Cortex of kidney (tissue), 1 donor: ENCODE data around the gene IL9.

ENCODE experiments used
- DNase-seq: peaks from one replicate; lab custom pipeline; 2025; lab: John Stamatoyannopoulos, UW

IL9 gene

GRCh38 chr5:135891268-135891667, 4.4 kb downstream of the IL9 start:
- no peak for DNase-seq

DNA sequence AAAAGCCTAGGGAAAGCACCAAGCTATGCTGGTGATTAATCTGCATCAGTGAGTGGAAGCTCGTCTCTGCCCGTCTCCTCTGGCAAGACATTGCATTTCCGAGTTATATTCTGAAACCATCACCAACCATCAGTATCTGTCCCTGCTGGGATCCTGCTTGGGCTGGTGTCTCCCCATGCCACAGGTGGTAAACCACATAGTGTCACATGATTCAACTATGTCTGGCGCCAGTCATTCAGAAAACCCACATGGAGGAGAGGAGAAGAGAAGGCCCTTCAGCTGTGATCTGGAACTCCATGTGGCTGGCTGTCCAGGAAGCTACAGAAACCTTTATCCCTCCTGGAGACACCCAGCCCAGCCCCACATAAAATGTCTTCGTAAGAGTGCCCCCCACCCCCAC, 4.8 kb downstream of the IL9 start:
- no peak for DNase-seq

GRCh38 chr5:135890296-135890695, 5.3 kb downstream of the IL9 start:
- DNase-seq: no peak

- DNase-seq: no peak
These were observed 7.6 kb downstream of the IL9 start for GRCh38 chr5:135887881-135888614.

DNA sequence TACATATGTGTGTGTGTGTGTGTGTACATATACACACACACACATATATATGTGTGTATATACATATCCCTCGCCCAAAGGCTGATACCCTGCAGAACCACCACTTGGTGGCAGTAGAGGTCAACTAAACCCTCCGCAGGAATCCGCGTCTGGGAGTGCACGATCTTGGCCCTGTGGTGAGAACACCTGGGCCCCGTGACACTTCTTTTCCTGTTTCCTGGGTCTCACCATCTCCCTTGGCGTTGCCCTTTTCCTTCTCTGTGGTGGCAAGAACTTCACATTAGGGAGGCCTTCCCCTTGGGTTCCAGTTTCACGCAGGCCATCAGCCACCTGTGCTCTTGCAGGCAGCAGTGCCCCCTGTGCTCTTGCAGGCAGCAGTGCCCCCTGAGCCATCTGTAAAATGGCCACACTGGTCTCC, 8.2 kb downstream of the IL9 start:
- no peak for DNase-seq

GRCh38 chr5:135886136-135886535, 9.5 kb downstream of the IL9 start:
- DNase-seq: no peak

GRCh38 chr5:135885031-135885430, 10.6 kb downstream of the IL9 start:
- no peak for DNase-seq

DNA sequence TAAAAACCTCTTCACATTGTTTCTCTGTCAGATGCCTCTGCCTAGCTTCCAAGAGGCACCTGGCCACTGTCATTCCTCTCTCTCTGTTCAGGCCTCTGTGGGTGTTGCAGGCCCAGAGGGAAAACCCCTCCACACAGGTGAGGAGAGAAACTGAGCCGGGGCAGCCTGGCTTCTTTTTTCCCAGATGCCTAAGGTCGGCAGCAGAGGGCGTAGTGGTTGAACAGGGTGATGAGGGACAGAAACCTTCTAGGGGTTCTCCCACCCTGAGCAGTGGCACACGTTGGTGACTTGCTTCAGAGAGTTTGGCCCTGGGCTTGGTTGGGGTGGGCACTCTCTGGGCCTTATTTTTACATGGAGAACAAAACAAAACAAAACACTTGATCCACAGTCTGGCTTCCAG, 12.2 kb downstream of the IL9 start:
- no peak for DNase-seq

DNA sequence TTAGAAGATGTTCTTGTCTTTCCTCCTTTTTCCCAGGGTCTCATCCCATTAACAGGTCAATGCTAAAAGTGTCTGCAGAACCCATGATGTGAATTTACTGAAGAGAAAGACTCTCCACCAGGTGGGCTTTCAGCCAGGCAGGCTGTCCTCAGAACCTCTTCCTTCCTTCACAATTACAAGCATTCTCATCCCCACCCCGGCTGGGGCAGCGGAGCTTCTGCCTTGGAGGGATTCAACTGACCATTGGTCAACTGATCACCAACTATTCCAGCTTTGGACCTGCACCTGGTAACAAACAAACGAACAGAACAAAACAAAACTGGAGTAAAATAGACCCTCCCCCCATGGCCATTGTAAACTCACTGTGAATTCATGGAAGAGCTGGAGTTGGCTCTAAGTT, 12.6 kb downstream of the IL9 start:
- no peak for DNase-seq

DNA sequence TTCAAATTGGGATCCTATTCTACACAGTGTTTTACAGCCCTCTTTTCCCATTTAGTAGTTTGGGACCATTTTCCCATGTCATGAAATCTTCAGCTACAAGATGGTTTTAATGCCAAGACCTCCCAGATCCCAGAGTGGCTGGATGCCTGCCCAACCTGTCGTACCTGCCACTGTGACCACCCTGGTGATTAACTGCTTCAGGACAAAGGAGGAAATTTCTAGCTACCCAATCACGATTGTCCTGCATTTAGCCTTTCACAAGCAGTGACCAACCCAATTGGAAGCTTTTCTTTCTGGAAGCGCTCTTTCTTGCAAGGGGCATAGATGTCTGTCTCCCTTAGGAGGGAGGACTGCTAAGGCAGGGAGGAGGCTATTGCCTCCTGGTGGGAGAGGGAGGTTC, 13.8 kb downstream of the IL9 start:
- no peak for DNase-seq

- DNase-seq: no peak
These were observed 14.4 kb downstream of the IL9 start for GRCh38 chr5:135881244-135881643.

GRCh38 chr5:135880801-135881200, 14.8 kb downstream of the IL9 start:
- no peak for DNase-seq

DNA sequence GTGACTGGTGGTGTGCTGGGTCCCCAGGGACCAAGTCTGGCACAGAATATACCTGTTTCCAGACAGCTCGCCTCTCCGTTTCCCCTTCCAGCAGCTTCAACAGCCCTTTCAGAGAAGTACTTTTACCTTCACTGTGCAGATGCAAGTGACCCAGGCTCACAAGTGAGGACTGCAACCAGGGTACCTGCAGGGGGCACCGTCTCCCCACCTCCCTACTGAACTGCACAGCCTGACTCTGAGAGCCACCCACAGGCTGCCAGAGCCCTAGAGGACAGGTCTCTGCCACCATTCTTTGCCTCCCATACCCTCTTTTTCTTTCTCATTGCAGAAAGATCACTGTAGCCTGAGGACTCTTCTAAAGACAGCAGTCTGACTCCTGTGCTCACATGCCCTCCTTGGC, 15.4 kb downstream of the IL9 start:
- no peak for DNase-seq

DNA sequence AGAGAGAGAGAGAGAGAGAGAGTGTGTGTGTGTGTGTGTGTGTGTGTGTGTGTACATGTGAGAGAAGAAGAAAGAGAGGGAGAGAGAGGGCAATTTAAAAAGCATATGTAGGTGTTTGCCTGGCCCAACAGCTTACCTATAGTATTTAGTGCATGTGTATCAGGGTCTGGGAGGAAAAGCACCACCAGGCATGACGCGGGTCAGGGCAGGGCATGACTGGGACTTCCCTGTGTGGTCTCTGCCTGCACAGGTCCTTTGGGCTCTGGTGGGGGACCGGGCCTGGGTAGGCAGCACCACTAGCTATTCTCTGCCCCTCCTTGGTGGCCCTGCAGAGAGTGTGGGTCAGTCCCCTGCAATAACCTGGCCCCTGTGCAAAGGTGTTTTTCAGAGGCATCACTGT, 16.1 kb downstream of the IL9 start:
- DNase-seq: no peak

DNA sequence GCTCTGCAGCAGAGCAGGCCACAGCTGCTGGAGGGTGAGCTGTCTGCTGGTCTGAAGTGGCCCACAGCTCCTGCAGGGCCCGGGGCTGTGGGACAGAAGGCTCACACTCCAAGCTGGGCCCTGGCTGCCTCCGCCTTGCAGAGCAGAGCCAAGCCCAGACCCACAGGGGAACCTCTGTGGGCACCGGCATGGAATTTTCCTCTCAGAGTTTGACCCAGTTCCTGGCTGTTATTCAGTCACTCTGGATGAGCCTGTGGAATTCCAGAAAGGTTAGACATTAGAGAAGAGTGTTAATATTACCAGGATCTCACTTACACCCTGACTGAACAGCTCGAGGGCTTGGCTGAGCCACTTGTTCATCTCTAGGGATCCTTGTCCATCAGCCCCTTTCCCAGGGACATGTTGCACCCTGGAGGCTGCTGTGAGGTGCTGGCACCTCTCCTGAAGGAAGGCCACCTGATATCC, 17.5 kb downstream of the IL9 start:
- no peak for DNase-seq

DNA sequence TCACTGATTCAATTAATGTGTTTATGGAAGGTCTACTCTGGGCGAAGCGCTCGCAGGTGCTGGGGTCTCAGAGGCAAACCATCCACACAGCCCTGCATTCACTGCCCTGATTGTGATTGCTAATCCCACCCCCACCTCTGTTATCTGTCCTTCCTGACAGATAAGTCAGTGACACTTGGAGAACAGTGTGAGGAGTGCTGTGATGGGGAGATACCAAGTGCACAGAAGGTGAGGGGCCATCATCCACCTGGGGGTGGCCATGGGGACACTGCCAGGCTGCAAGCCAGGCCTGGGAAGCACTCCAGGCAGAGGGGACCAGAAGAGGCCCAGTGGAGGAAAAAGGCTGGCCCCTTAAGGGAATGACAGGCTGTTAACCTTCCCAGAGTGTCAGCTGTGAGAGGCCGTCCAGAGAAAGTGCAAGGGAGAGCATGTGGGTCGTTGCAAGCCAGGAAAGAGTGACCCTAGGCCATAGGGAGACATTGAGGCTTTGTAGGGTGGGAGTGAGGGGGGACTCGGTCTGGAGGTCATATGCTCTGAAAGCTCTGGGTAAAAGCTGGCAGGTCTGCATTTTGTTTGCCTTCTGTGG, 18.0 kb downstream of the IL9 start:
- DNase-seq: no peak

- DNase-seq: no peak
These were observed 19.5 kb downstream of the IL9 start for GRCh38 chr5:135876146-135876545.

GRCh38 chr5:135875567-135875966, 20.1 kb downstream of the IL9 start:
- no peak for DNase-seq

- DNase-seq: no peak
These were observed 21.2 kb downstream of the IL9 start for GRCh38 chr5:135874461-135874860.

DNA sequence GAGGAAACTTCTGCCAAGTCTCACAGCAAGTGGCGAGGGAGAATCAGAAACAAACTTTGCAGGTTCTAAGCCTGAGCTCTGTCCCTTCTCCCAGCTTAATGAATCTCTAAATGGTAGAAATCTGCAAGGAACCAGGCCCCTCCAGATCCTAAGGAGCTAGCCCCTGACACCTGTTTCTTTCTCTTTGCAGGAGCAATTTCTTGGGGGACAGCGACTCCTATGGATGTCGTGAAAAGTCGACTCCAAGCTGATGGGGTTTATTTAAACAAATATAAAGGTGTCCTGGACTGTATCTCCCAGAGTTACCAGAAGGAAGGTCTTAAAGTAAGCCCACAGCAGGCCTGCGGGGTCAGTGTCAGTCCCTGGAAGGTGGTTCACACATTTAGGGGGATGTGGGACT, 21.8 kb downstream of the IL9 start:
- DNase-seq: no peak

GRCh38 chr5:135871268-135871915, 24.2 kb downstream of the IL9 start:
- DNase-seq: no peak

GRCh38 chr5:135869935-135870334, 25.7 kb downstream of the IL9 start:
- no peak for DNase-seq

- DNase-seq: no peak
These were observed 26.4 kb downstream of the IL9 start for GRCh38 chr5:135869276-135869675.
